C4-2B (cell line): Measurements from ENCODE around the gene EFHC2.

Experiments used
- ZFX ChIP-seq: fragments of 450-650 bp; IDR thresholded peaks from 2 replicates; pipeline ENCODE4 v1.6.1; 2017
- TF ChIP-seq, protein P1 (sequence below): fragments of 450-650 bp; conservative IDR thresholded peaks from 2 replicates; pipeline ENCODE4 v1.5.1; 2017; ENCODE audit warnings: mild to moderate bottlenecking

GRCh38 chrX:44352758-44353157 lies 9.3 kb upstream of the EFHC2 start:
- TF ChIP-seq, protein P1, sequence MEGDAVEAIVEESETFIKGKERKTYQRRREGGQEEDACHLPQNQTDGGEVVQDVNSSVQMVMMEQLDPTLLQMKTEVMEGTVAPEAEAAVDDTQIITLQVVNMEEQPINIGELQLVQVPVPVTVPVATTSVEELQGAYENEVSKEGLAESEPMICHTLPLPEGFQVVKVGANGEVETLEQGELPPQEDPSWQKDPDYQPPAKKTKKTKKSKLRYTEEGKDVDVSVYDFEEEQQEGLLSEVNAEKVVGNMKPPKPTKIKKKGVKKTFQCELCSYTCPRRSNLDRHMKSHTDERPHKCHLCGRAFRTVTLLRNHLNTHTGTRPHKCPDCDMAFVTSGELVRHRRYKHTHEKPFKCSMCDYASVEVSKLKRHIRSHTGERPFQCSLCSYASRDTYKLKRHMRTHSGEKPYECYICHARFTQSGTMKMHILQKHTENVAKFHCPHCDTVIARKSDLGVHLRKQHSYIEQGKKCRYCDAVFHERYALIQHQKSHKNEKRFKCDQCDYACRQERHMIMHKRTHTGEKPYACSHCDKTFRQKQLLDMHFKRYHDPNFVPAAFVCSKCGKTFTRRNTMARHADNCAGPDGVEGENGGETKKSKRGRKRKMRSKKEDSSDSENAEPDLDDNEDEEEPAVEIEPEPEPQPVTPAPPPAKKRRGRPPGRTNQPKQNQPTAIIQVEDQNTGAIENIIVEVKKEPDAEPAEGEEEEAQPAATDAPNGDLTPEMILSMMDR: no peak
- no peak for TF ChIP-seq ZFX
